Stimulated activated CD8-positive, alpha-beta memory T cell treated with anti-CD3 and anti-CD28 coated beads, Interleukin-4, amount 100 ng/mL, for 1 hour (primary cell): Measurements from ENCODE around the gene EDDM3A.
"Not testable (repeated sequence)": the region's sequence is repeated elsewhere in the genome, so short reads cannot be mapped to it uniquely, and the experiment has no call there.

Experiments used
- DNase-seq, 2 donors: peaks; one replicate each; pipeline ENCODE4 v3.0.0-alpha.2; 2020; ENCODE audit warnings: low read depth in 2 of 2, low spot score in 1 of 2

EDDM3A gene

GRCh38 chr14:20745571-20746358, at the start of gene EDDM3A:
Gene EDDM3A, plus strand, starts transcription at chr14:20745887. Its CDS starts 1,694 bp downstream, at chr14:20747581.
- no peak for DNase-seq

- DNase-seq = no peak
These were observed 48.9 kb upstream of the EDDM3A start for GRCh38 chr14:20696764-20697163.

GRCh38 chr14:20697273-20698017, 48.2 kb upstream of the EDDM3A start:
- peak in 1 of 2 donors; percentile 33 for DNase-seq

- no peak for DNase-seq
These were observed 47.7 kb upstream of the EDDM3A start for GRCh38 chr14:20698018-20698329.

- no peak for DNase-seq
These were observed 46.8 kb upstream of the EDDM3A start for GRCh38 chr14:20698934-20699333.

- DNase-seq = no peak
These were observed 45.8 kb upstream of the EDDM3A start for GRCh38 chr14:20699931-20700330.

GRCh38 chr14:20700965-20701364, 44.7 kb upstream of the EDDM3A start:
- not testable (repeated sequence) for DNase-seq

GRCh38 chr14:20706657-20707355, 38.9 kb upstream of the EDDM3A start:
- DNase-seq = no peak

GRCh38 chr14:20707622-20708021, 38.1 kb upstream of the EDDM3A start:
- DNase-seq = no peak

- no peak for DNase-seq
These were observed 34.4 kb upstream of the EDDM3A start for GRCh38 chr14:20711261-20711660.

GRCh38 chr14:20711685-20712084, 34.0 kb upstream of the EDDM3A start:
- DNase-seq = no peak

- no peak for DNase-seq
These were observed 32.8 kb upstream of the EDDM3A start for GRCh38 chr14:20712904-20713303.

GRCh38 chr14:20714593-20715250, 31.0 kb upstream of the EDDM3A start:
- no peak for DNase-seq

GRCh38 chr14:20719777-20720176, 25.9 kb upstream of the EDDM3A start:
- no peak for DNase-seq

GRCh38 chr14:20720741-20721140, 24.9 kb upstream of the EDDM3A start:
- DNase-seq = no peak

- DNase-seq = no peak
These were observed 23.7 kb upstream of the EDDM3A start for GRCh38 chr14:20722016-20722415.

- no peak for DNase-seq
These were observed 22.2 kb upstream of the EDDM3A start for GRCh38 chr14:20723488-20723887.

- not testable (repeated sequence) for DNase-seq
These were observed 19.6 kb upstream of the EDDM3A start for GRCh38 chr14:20726121-20726520.

GRCh38 chr14:20726531-20726930, 19.2 kb upstream of the EDDM3A start:
- DNase-seq = no peak

GRCh38 chr14:20730891-20731290, 14.8 kb upstream of the EDDM3A start:
- DNase-seq = no peak

- DNase-seq = no peak
These were observed 13.2 kb upstream of the EDDM3A start for GRCh38 chr14:20732477-20732876.
